Ureter (tissue), 1 donor: ENCODE measurements around the gene COPS6. TPM values are rescaled to one million over a fixed set of nuclear protein-coding genes. Genes with fewer than 3 reads are reported as not detected.

Experiments used
- DNase-seq: peaks from one replicate; pipeline ENCODE4 v3.0.0-alpha.2; 2020; ENCODE audit warnings: low spot score
- total RNA-seq: library from RNA; stranded (reverse); gene quantifications from one replicate; pipeline ENCODE4 v1.2.4, GENCODE V29; 2023
- donor health status: DM: yes; HTN: yes; CAD: no.

The COPS6 gene
- total RNA-seq, 1 donor from 2014 or later: 121 TPM

DNA sequence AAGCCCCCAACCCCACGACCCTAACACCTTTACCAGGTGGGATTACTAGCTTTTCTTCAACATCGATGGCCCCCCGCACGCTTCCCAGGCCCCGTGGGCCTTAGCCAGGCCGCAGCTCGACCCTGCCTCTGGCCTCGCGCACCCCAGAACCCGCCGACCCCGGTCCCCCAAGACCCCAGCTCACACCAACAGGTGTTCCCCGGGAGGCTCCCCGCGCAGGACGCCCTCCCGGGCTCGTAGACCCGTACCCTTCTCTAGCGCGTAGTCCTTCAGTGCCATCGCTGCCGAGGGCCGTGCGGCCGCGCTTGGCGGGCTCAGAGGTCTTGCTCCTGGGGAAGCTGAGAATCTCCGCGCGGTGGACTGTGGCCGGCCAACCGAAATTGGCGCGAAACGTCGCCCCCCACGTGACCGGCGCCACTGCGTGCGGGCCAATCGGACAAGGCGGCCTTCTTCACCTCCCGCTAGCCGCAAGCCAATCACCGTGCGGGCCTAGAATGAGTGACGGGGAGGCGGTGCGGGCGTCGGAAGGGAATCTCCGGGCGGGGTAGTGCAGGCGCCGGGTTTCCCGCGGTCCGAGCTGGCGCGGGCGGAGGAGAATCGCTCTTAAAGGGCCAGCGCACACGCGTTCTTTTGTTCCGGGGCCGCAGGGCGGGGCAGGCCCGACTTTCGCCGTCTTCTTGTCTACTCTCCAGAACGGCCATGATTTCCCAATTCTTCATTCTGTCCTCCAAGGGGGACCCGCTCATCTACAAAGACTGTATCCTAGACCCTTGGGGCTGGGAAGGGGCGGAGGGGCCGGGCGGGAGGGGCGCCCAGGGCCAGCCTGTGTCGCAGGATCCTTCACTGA lies 12.5 kb downstream of the COPS6 start, which contains the start of the genes AP4M1 and MCM7:
Gene AP4M1, plus strand, starts transcription at position 628 of the 847 bp plus-strand sequence. Its CDS starts 72 bp downstream, at position 700.
Gene MCM7, minus strand, starts transcription at position 382 of the 847 bp plus-strand sequence. Its CDS starts 103 bp downstream, at position 279.
- DNase-seq: peak; percentile 99

DNA sequence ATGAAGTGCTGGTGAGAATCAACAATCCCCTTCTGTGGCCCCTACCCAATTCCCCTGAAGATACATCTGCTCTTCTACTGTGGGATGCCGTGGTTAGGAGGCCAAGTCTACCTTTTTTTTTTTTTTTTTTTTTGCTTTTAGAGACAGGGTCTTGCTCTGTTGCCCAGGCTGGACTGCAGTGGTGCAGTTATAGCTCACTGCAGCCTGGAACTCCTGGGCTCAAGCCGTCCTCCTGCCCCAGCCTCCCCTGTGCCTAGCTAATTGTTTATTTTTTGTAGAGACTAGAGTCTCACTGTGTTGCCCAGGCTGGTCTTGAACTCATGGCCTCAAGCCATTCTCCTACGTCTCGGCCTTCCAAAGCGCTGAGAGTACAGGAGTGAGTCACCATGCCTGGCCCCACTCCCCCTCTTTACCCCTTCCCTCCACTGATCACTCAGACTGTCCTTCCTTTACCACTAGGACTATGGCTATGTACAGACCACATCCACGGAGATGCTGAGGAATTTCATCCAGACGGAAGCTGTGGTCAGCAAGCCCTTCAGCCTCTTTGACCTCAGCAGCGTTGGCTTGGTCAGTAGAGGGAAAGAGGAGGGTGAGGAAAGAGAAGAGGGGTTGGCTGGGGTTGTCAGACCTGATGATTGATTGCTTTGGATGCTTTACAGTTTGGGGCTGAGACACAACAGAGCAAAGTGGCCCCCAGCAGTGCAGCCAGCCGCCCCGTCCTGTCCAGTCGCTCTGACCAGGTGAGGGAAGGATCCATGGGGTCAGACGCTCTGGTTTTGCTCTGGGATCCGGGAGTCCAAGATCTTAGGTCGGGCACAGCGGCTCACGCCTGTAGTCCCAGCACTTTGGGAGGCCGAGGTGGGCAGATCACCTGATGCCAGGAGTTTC lies 14.4 kb downstream of the COPS6 start:
- no peak for DNase-seq

DNA sequence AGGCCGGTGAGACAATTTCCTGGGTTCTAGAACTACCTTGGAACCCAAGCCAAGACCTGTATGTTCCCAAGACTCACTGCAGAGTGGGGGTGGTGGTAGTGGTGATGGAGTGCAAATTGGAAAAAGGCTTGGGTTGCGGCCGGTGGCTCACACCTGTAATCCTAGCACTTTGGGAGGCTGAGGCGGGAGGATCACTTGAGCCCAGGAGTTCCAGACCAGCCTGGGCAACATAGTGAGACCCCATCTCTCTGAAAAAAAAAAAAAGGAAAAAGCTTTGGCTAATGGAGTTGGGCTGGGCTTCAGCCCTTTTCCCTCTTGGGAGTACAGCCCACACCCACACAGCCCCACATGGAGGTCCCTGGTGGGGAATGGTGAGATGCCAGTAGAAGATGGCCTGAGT lies 16.8 kb downstream of the COPS6 start:
- no peak for DNase-seq

DNA sequence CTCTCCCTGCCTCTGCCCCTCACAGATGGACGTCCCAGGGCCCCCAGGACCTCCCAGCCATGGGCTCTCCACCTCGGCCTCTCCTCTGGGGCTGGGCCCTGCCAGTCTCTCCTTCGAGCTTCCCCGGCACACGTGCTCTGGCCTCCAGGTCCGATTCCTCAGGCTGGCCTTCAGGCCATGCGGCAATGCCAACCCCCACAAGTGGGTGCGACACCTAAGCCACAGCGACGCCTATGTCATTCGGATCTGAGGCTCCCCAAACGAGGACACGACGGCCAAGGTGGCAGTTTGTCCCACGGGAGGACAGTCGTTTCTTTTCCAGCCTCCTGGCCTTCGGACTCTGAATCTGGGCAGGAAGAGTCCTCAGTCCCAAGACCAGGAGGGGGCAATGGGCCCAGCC lies 17.9 kb downstream of the COPS6 start:
- DNase-seq: no peak

DNA sequence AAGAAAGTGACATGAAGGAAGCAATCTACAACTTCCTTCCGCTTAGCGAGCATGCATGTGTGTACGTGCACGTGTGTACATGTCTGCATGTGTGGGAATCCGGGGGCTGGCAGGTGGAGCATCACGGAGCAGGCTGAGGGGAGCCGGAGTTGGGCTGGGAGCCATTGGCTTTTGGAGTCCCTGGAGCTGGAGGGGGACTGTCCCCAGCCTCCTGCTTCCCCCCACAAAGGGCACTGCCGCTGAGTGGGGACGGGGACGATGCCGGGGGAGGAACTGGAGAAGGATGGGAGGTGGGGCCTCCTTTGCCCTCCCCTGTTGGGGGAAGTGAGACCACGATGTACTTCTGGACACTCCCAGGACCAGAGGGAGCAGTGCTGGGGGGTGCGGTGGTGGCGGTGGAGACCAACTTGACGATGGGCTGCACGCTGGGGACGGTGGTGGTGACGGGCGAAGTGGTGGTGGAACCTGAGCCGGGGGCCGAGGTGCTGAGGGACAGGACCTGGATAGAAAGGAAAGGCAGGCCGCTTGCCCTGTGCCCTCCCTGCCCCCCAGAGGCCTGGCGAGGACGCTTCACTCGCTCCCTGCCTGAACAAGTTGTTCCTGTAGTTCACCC lies 18.5 kb downstream of the COPS6 start:
- no peak for DNase-seq

DNA sequence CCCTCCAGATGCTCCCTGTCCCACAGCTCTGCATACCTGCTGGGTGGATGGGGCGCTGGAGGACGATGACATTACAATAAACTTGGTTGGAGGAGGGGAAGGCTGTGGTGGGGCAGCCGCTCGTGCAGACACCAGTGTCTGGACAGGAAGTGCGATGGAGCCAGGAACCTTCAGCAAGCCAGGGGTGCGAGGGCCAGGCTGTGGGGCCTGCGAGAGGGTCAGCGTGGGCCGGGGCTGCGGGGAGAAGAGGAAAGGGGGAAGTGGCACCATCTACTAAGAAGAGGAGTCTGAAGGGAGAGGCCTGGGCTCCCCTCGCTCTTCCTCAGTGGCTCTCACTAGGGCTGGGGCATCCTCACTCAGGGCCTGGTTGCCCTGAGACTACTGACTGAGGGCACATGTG lies 19.1 kb downstream of the COPS6 start:
- no peak for DNase-seq

DNA sequence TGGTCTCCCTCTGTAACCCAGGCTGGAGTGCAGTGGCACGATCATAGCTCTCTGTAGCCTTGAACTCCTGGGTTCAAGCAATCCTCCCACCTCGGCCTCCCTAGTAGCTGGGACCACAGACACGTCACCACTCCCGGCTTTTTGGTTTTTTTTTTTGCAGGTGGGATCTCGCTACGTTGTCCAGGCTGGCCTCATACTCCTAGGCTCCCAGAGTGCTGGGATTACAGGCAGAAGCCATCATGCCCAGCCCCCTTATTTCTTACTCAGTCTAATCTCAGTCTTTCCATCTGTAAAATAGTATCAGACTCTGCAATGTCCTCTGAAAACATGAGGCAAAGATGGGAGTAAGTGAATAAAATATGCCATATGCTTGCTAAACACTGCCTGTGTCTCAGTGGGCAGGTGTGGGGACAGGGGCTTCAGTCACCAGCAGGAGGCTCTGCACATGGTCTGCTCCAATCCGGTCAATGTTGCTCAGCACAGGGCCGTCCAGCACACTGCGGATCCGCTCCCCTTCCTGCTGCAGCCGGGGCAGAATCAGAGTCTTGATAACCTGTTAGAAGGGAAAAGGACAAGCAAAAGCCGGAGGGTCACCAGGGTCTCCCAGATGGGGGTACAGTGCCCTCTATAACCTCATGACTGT lies 20.9 kb downstream of the COPS6 start:
- no peak for DNase-seq

DNA sequence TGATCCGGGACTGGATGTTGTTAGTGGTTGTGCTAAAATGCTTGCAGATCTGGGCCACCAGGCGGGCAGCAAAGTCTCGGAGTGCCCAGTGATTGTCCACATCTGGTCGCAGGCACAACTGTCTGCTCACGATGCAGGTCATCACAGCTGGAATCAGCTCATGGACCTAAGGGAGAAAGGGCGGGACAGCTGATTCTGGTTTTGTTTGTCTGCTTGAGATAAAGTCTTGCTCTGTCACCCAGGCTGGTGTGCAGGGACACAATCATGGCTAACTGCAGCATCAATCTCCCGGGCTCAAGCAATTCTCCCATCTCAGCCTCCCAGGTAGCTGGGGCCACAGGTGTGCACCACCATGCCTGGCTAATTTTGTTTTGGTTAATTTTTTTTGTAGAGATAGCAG lies 22.4 kb downstream of the COPS6 start:
- DNase-seq: no peak

DNA sequence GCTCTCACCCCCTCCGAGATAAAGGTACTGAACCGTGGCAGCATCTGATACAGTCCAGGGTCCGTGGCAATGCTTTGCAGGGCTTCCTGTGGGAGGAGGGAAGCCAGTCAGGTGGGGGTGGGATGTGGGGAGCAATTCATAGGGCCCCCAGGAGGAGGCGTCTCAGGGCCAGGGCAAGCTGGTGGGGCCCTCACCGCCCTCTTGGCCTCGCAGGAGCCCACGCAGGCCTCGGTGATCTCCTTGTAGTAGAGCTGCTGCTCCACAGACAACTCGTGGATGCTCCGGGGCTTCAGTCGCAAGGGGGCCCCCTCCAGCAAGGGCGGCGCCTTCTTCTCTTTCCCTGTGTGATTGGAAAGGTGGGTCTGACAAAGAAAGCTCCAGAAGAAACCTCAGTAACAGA lies 23.1 kb downstream of the COPS6 start:
- DNase-seq: no peak

DNA sequence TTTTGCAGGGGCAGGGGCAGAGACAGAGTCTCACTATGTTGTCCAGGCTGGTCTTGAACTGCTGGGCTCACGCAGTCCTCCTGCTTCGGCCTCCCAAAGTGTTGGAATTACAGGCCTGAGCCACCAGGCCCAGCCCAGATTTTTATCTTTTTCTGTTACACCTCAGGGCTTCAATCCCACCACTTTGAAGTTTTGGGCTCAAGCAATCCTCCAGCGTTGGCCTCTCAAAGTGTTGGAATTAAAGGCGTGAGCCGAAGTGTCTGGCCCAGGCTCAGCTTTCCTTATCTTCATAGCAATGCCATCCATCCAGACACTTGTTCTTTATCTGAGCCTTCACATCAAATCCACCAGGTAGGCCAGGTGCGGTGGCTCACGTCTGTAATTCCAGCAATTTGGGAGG lies 26.3 kb downstream of the COPS6 start:
- DNase-seq: no peak

DNA sequence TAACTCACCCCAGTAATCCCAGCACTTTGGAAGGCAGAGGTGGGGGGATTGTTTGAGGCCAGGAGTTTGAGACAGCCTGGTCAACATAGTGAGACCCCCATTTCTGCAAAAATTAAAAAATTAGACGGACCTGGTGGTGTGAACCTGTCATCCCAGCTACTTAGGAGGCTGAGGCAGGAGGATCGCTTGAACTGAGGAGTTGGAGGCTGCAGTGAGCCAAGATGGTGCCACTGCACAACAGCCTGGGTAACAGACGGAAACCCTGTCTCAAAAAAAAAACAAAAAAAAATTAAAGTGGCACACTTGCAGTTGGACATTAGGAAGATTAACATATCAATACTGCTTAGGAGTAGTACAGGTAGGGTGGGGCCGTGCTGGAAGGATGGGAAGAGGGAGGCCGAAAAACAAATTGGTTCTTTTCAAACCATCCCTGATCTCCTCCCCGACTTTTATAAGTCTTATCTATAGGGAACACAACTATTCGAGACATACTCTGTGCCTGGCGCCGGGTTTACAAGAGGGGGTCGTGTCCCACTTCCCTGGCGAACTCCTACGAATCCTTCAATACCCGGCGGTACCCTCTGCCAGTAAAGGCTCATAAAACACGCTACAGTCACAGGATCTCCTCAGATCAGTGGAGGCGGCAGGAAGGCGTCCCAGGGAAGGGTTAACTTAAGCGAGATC lies 29.8 kb downstream of the COPS6 start:
- DNase-seq: no peak

DNA sequence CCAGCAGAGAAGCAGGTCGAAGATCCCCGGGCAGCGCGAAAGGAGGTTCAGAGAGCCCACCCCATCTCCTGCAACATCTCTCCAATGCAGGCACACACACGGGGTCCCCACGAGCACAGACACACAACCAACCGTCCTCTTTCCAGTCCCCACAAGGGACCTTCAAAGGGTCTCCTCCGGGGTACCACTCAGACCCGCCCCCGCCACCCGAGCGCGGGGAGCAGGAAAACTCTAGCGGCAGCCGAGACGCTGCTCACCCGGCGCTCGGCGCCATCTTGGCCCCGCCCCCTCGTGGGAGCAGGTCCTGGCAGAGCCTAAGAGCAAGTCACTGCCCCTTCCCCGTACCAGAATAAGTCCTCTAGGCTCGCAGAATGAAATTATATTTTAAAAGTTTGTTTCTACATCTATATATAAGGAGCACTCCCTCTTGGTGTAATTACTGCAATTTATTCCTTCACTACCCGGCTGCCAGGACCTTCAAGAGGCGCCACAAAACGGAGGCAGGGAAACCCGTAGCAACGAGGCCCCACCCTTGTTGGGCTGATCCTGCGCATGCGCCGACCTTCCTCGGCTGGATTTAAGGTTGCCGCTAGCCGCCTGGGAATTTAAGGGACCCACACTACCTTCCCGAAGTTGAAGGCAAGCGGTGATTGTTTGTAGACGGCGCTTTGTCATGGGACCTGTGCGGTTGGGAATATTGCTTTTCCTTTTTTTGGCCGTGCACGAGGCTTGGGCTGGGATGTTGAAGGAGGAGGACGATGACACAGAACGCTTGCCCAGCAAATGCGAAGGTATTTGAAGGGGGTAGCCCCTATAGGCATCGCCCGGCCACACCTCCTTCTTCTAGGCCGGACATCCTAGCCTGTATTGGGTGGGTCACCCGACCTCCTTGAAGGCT lies 30.6 kb downstream of the COPS6 start, which contains the start of the genes CNPY4 and TAF6:
Gene CNPY4, plus strand, starts transcription at position 563 of the 898 bp plus-strand sequence. Its CDS starts 111 bp downstream, at position 674.
Gene TAF6, minus strand, starts transcription at position 287 of the 898 bp plus-strand sequence. CDS start 5,149 bp downstream, outside the sequence.
- peak; percentile 96 for DNase-seq

DNA sequence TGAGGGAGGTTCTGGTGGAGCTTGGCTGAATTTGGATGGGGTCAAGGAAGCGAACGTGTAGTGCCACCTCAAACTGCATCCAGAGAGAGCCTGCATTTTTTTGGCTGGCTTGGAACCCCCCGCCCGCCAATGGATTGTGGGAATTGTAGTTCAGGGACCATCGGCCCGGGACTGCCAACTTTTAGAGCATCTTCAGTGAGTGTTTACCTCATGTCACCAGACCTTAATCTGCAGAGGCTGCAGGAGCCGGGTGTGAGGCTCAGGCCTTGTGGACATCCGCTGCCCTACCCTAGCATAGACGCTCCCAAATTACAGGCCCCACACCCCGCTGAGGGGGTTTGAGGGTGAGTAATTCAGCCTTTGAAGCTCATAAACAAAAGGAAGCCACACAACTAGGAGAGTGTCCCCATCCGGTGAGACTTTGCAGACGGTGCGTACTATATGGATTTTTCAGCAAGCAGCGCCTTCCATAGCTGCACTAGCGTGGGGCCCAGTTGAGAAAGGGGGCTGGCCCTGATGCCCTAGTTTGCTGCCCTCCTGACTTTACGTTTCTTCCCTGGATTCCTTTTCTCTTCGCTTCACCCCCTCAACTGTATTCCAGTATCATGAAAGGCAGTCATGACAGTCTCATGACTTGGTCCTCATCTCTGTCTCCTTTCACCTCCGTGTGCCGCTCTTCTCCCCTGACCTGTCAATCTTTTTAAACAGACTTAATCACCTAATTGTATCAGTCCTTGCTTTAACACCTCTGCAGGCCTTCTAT lies 31.4 kb downstream of the COPS6 start:
- peak; percentile 71 for DNase-seq

DNA sequence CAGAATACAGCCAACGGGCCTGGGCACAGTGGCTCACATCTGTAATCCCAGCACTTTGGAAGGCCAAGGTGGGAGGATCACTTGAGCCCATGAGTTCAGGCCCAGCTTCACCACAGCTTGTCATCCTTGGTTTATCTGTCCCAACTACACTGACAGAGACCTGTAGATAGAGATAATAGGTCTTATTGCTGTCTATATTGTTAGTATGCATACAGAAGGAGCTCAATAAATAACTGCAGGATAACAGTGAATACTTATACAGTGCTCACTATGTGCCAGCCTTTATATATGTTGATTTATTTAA lies 31.9 kb downstream of the COPS6 start:
- DNase-seq: no peak

DNA sequence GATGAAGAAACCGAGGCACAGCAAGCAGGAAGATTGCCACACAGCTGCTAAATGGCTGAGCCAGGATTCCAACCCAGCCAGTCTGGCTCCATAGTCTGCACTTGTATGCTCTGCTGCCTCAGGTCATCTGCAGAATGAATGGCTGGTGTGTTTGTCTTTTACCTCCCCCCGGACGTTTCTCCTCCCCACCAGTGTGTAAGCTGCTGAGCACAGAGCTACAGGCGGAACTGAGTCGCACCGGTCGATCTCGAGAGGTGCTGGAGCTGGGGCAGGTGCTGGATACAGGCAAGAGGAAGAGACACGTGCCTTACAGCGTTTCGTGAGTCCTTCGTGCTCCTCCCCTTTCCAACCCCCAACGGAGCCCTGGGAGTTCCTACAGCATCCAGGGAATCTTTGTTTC lies 33.3 kb downstream of the COPS6 start:
- DNase-seq: no peak

DNA sequence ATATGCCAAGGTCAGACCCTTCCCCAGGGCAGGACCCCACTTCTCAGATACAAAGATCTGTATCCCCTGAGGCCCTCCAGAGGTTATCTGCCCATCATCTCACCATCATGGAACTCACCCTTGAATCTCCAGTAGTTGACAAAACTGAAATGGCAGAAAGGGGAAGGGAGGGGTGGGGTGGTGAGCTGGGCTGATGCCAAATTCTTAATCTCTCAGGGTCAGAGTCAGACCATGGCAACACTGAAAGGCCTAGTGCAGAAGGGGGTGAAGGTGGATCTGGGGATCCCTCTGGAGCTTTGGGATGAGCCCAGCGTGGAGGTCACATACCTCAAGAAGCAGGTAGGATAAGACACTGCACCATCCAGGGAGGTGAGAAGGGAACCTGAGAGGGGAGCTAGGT lies 33.8 kb downstream of the COPS6 start:
- no peak for DNase-seq

DNA sequence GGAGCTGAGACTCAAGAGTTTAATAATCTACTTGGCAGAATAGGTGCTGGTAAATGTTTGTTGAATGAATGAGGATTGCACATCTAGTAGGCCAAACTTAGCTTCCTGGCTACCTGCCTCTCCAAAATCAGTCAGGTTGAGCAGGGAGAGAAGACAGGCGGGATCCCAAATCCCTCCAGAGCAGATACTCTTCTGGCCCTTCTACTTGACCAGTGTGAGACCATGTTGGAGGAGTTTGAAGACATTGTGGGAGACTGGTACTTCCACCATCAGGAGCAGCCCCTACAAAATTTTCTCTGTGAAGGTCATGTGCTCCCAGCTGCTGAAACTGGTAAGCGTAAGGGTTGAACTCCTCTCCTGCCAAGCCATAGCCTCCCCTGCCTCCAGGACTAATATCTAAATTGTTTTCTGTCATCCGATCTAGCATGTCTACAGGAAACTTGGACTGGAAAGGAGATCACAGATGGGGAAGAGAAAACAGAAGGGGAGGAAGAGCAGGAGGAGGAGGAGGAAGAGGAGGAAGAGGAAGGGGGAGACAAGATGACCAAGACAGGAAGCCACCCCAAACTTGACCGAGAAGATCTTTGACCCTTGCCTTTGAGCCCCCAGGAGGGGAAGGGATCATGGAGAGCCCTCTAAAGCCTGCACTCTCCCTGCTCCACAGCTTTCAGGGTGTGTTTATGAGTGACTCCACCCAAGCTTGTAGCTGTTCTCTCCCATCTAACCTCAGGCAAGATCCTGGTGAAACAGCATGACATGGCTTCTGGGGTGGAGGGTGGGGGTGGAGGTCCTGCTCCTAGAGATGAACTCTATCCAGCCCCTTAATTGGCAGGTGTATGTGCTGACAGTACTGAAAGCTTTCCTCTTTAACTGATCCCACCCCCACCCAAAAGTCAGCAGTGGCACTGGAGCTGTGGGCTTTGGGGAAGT lies 35.8 kb downstream of the COPS6 start:
- DNase-seq: no peak
